ENCODE results near the gene SRRT. TPM values are rescaled to one million over a fixed set of nuclear protein-coding genes. Genes with fewer than 3 reads are reported as not detected.

SRRT gene
- total and polyA plus RNA-seq, 2 donors (not counting 3 experiments of a cell fraction or from before 2014, with no cell fraction given), result 58.6 to 199 TPM

GRCh38 chr7:100914208-100914878 lies 39.4 kb downstream of the SRRT start:
- H3K27ac ChIP-seq (ENCODE audit: insufficient read depth, low read depth, low read length), result no peak overlapping the region
- H2AFZ ChIP-seq (ENCODE audit: low read depth, low read length), result no peak overlapping the region
- DNase-seq (ENCODE audit: low read depth, low spot score), result no peak
- H3K36me3 ChIP-seq (ENCODE audit: control insufficient read depth in 2 of 2, extremely low read depth in 1 of 2, insufficient read depth in 2 of 2, low read length in 2 of 2), result no peaks in the 10 kb centered on the region
- H3K4me2 ChIP-seq (ENCODE audit: insufficient read depth, low read length), result no peak overlapping the region
- H3K9me1 ChIP-seq (replicated peaks; ENCODE audit: control insufficient read depth, extremely low read depth, insufficient read depth, low read length), result no peaks in the 10 kb centered on the region
- POLR2A ChIA-PET, result no interaction called here
- no peaks in the 10 kb centered on the region for H3K9me3 ChIP-seq (replicated peaks; ENCODE audit: control insufficient read depth, insufficient read depth, low read length)
- H3K4me3 ChIP-seq (replicated peaks in 1 of 3; ENCODE audit: insufficient read depth in 1 of 3, low read depth in 1 of 3, low read length in 3 of 3), result no peak overlapping the region
- H3K4me1 ChIP-seq (ENCODE audit: control insufficient read depth, extremely low read depth, insufficient read depth, low read length), result no peaks in the 10 kb centered on the region
- no peak for FAIRE-seq
- CTCF ChIA-PET, result no interaction called here
- dilution Hi-C loops (cut with MboI; ENCODE audit: extremely low pct_ligation_motif_present, low sequenced_read_pairs), result no loop called here
- H3K27me3 ChIP-seq (ENCODE audit: control insufficient read depth in 2 of 2, insufficient read depth in 2 of 2, low read length in 2 of 2), result no peaks in the 10 kb centered on the region
- intact Hi-C loops (cut with micrococcal nuclease), result no loop called here
- no peaks in the 10 kb centered on the region for H4K20me1 ChIP-seq (replicated peaks; ENCODE audit: control insufficient read depth, extremely low read depth, insufficient read depth, low read length)
- no peaks in the 10 kb centered on the region for H3K79me2 ChIP-seq (ENCODE audit: control insufficient read depth, insufficient read depth, low read length)
- no peak overlapping the region for H3K9ac ChIP-seq (replicated peaks; ENCODE audit: extremely low read depth, insufficient read depth, low read length)
- BruUV-seq (replicated peaks), result no TSS peak
- no peak for TF ChIP-seq FOS (IDR thresholded peaks at IDR 0.05; ENCODE audit: borderline replicate concordance, insufficient read depth, low read length)
- TF ChIP-seq GATA2 (IDR thresholded peaks at IDR 0.05; ENCODE audit: insufficient read depth, insufficient read length, low read depth, low read length), result no peak
- no peak for TF ChIP-seq POLR2A (IDR thresholded peaks at IDR 0.05; ENCODE audit: low read depth, low read length)
- no peak for TF ChIP-seq MAX (IDR thresholded peaks at IDR 0.05; ENCODE audit: insufficient read depth, insufficient read length)
- TF ChIP-seq EZH2 (IDR thresholded peaks at IDR 0.05; ENCODE audit: borderline replicate concordance, low read depth, low read length, severe bottlenecking), result no peak
- TF ChIP-seq JUN (IDR thresholded peaks at IDR 0.05; ENCODE audit: borderline replicate concordance, insufficient read depth, insufficient read length, low read depth), result no peak
- no peak for TF ChIP-seq MYC (IDR thresholded peaks at IDR 0.05; ENCODE audit: low read depth, low read length)
- TF ChIP-seq POLR2AphosphoS5 (IDR thresholded peaks at IDR 0.05; ENCODE audit: insufficient read depth, low read depth, low read length), result no peak
- no peak for TF ChIP-seq CTCF (IDR thresholded peaks at IDR 0.05; ENCODE audit: extremely low read depth in 1 of 2, insufficient read depth in 1 of 2, low read depth in 1 of 2, low read length in 2 of 2)
